Suprapubic skin (tissue), 3 donors: Measurements from ENCODE around the gene MINPP1.

Experiments used
- CTCF ChIP-seq, 2 donors: fragments of 200-600 bp in 1 of 2; fragments of 450-650 bp in 1 of 2; sonication (generic) in 1 of 2; IDR thresholded peaks; one replicate each; pipeline ENCODE4 v1.5.1; 2016 to 2019; ENCODE audit warnings: antibody characterized with exemption in 2 of 2, mild to moderate bottlenecking in 1 of 2, moderate library complexity in 1 of 2
- POLR2A ChIP-seq, 2 donors: fragments of 450-650 bp; IDR thresholded peaks; one replicate each; pipeline ENCODE4 v1.6.1; 2017; ENCODE audit warnings: antibody characterized with exemption in 2 of 2, mild to moderate bottlenecking in 2 of 2, moderate library complexity in 2 of 2

- TF ChIP-seq POLR2A (IDR thresholded peaks at IDR 0.05) = no peak
- no peak for TF ChIP-seq CTCF (IDR thresholded peaks at IDR 0.05)
Measured at GRCh38 chr10:87500646-87501048, 4.0 kb upstream of the MINPP1 start.
